DOHH2 (cell line): Measurements from ENCODE around the gene NKX2-3.

Experiments used
- H3F3A ChIP-seq: fragments of 200-600 bp; sonication (generic), shearing (Covaris generic); 2 replicates; pipeline ENCODE4 v1.6.0; 2016; ENCODE audit warnings: antibody characterized with exemption, mild to moderate bottlenecking; ENCODE audit not compliant: control insufficient read depth, insufficient read depth
- H3K27ac ChIP-seq: fragments of 200-600 bp; sonication (generic); 2 replicates; pipeline ENCODE4 v1.5.1; 2014; ENCODE audit warnings: low read depth, mild to moderate bottlenecking, low read length, moderate library complexity
- H3K27me3 ChIP-seq: fragments of 200-600 bp; sonication (generic); 2 replicates; pipeline ENCODE4 v1.6.1; 2014; ENCODE audit warnings: mild to moderate bottlenecking, low read length, mixed read lengths; ENCODE audit not compliant: control insufficient read depth
- H3K36me3 ChIP-seq: fragments of 200-600 bp; sonication (generic); 2 replicates; pipeline ENCODE4 v1.6.1; 2014; ENCODE audit warnings: mild to moderate bottlenecking, low read length, moderate library complexity, mixed read lengths; ENCODE audit not compliant: control insufficient read depth
- H3K4me1 ChIP-seq: fragments of 200-600 bp; sonication (generic); 2 replicates; pipeline ENCODE4 v1.6.1; 2014; ENCODE audit warnings: mild to moderate bottlenecking, low read length, mixed read lengths; ENCODE audit not compliant: control insufficient read depth
- H3K4me2 ChIP-seq: fragments of 200-600 bp; sonication (generic); 2 replicates; pipeline ENCODE4 v1.6.0; 2014; ENCODE audit warnings: mild to moderate bottlenecking, low read length, moderate library complexity
- H3K4me3 ChIP-seq: fragments of 200-600 bp; sonication (generic); 2 replicates; pipeline ENCODE4 v1.5.1; 2014; ENCODE audit warnings: mild to moderate bottlenecking, low read length, mixed read lengths
- H3K79me2 ChIP-seq: fragments of 200-600 bp; sonication (generic); 2 replicates; pipeline ENCODE4 v1.6.1; 2014; ENCODE audit warnings: mild to moderate bottlenecking, low read length, mixed read lengths; ENCODE audit not compliant: control insufficient read depth
- H3K9me2 ChIP-seq: fragments of 200-600 bp; sonication (generic); replicated peaks from 2 replicates; pipeline ENCODE4 v1.6.1; 2014; ENCODE audit warnings: mild to moderate bottlenecking, low read length, mixed read lengths; ENCODE audit not compliant: control insufficient read depth
- H3K9me3 ChIP-seq: fragments of 200-600 bp; sonication (generic); 2 replicates; pipeline ENCODE4 v1.6.1; 2014; ENCODE audit warnings: antibody characterized with exemption, low read length, mixed read lengths; ENCODE audit not compliant: control insufficient read depth, insufficient read depth
- H4K20me1 ChIP-seq: fragments of 200-600 bp; sonication (generic); 2 replicates; pipeline ENCODE4 v1.6.0; 2014; ENCODE audit warnings: low read depth, mild to moderate bottlenecking, antibody characterized with exemption, low read length, moderate library complexity; ENCODE audit not compliant: control insufficient read depth, insufficient read depth
- CTCF ChIP-seq: fragments of 200-600 bp; sonication (generic); IDR thresholded peaks from one replicate; pipeline ENCODE4 v1.5.1; 2014; ENCODE audit warnings: antibody characterized with exemption, mild to moderate bottlenecking, low read depth, low read length; ENCODE audit not compliant: poor library complexity, severe bottlenecking
- EZH2phosphoT487 ChIP-seq: fragments of 200-600 bp; sonication (generic); IDR thresholded peaks from 2 replicates; pipeline ENCODE4 v1.6.1; 2017; ENCODE audit warnings: borderline replicate concordance, mild to moderate bottlenecking, antibody characterized with exemption, low read length, moderate library complexity, mixed read lengths

The NKX2-3 gene

GRCh38 chr10:99532687-99533495 is at the start of gene NKX2-3:
Gene NKX2-3 (plus strand): TSS chr10:99532942. CDS start chr10:99533132, 190 bp downstream.
- no peaks in the 10 kb centered on the region for H3K9me2 ChIP-seq
- no peaks in the 10 kb centered on the region for H3K79me2 ChIP-seq
- peaks cover 63% of the 10 kb centered on the region for H3K27me3 ChIP-seq
- H4K20me1 ChIP-seq, result no peaks in the 10 kb centered on the region
- H3K4me2 ChIP-seq, result no peak within 1 kb of the TSS
- TF ChIP-seq CTCF (no peak), EZH2phosphoT487 (no peak)
- no peak within 1 kb of the TSS for H3K27ac ChIP-seq
- H3K4me3 ChIP-seq, result no peak within 1 kb of the TSS
- H3F3A ChIP-seq, result no peaks in the 10 kb centered on the region
- H3K36me3 ChIP-seq, result no peaks in the 10 kb centered on the region
- no peaks in the 10 kb centered on the region for H3K4me1 ChIP-seq
- no peaks in the 10 kb centered on the region for H3K9me3 ChIP-seq

- H3K36me3 ChIP-seq, result no peaks in the 10 kb centered on the region
- no peak overlapping the region for H3K27ac ChIP-seq
- H4K20me1 ChIP-seq, result no peaks in the 10 kb centered on the region
- peak; percentile 44 for TF ChIP-seq CTCF
- TF ChIP-seq EZH2phosphoT487, result no peak
- H3K4me3 ChIP-seq, result no peak overlapping the region
- no peaks in the 10 kb centered on the region for H3K79me2 ChIP-seq
- no peak overlapping the region for H3K4me2 ChIP-seq
- no peaks in the 10 kb centered on the region for H3F3A ChIP-seq
- H3K9me3 ChIP-seq, result no peaks in the 10 kb centered on the region
- no peaks in the 10 kb centered on the region for H3K9me2 ChIP-seq
- H3K4me1 ChIP-seq, result peaks cover 9% of the 10 kb centered on the region
- H3K27me3 ChIP-seq, result peaks cover 31% of the 10 kb centered on the region
These were observed 47.8 kb upstream of the NKX2-3 start for GRCh38 chr10:99484626-99485581.

- no peaks in the 10 kb centered on the region for H3F3A ChIP-seq
- H3K79me2 ChIP-seq, result no peaks in the 10 kb centered on the region
- H3K4me3 ChIP-seq, result no peak overlapping the region
- TF ChIP-seq EZH2phosphoT487 (no peak), CTCF (no peak)
- H3K4me1 ChIP-seq, result peaks cover 9% of the 10 kb centered on the region
- H3K36me3 ChIP-seq, result no peaks in the 10 kb centered on the region
- H3K9me2 ChIP-seq, result no peaks in the 10 kb centered on the region
- H3K27ac ChIP-seq, result no peak overlapping the region
- no peaks in the 10 kb centered on the region for H4K20me1 ChIP-seq
- peaks cover 41% of the 10 kb centered on the region for H3K27me3 ChIP-seq
- H3K9me3 ChIP-seq, result no peaks in the 10 kb centered on the region
- no peak overlapping the region for H3K4me2 ChIP-seq
These were observed 45.5 kb upstream of the NKX2-3 start for GRCh38 chr10:99487125-99487807.
